ENCODE measurements around the gene SEMA5B. TPM values are rescaled to one million over a fixed set of nuclear protein-coding genes. Genes with fewer than 3 reads are reported as not detected.

SEMA5B gene
- total RNA-seq, 1 donor from 2014 or later, result 12.8 TPM

DNA sequence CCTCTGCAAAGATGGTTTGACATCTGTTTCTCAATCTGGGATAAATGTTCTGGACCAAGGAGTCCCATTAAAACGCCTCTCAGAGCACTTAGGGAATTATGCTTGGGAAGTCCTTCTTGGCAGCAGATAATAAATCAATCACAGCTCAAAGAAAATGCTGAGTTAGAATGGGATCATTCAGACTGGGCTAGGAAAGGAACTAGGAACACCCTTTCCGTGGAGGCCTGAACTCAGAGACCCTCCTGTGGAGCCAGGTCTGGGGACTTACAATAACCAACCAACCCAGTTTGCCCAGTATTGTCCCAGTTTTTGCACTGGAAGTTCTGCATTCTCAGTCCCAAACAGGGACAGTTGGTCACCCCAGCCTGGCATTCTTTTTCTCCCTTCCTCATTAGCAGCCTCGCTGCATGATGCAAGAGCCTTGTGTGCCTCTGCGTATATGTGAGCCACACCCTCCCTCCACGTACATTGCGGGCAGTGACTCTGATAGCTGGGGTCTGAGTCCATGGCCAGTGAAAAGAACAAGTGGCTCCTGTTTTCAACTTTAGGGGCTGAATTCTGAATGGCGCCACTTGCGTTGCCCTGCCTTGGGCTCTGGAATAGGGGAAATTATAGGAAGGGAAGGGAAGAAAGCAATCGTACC lies 88.7 kb downstream of the SEMA5B start:
- TF ChIP-seq CTCF (conservative IDR thresholded peaks at IDR 0.05), result no peak
- Mint-ChIP-seq H3K9me3 (no peaks in the 10 kb centered on the region), H3K4me1 (ENCODE audit: unreplicated experiment) (peaks cover 25% of the 10 kb centered on the region), H3K27me3 (peaks cover 15% of the 10 kb centered on the region), H3K36me3 (no peaks in the 10 kb centered on the region), H3K4me3 (no peak overlapping the region), H3K27ac (no peak overlapping the region)
- DNase-seq (ENCODE audit: extremely low spot score, unreplicated experiment), result no peak

GRCh38 chr3:122937745-122938144 lies 89.8 kb downstream of the SEMA5B start:
- Mint-ChIP-seq H3K4me1 (ENCODE audit: unreplicated experiment) (peaks cover 21% of the 10 kb centered on the region), H3K4me3 (no peak overlapping the region), H3K27ac (no peak overlapping the region), H3K9me3 (no peaks in the 10 kb centered on the region), H3K36me3 (peaks cover 3% of the 10 kb centered on the region), H3K27me3 (peaks cover 18% of the 10 kb centered on the region)
- no peak for TF ChIP-seq CTCF (conservative IDR thresholded peaks at IDR 0.05)
- DNase-seq (ENCODE audit: extremely low spot score, unreplicated experiment), result no peak

- TF ChIP-seq CTCF (conservative IDR thresholded peaks at IDR 0.05), result no peak
Measured at GRCh38 chr3:122936986-122937385, 90.6 kb downstream of the SEMA5B start.

DNA sequence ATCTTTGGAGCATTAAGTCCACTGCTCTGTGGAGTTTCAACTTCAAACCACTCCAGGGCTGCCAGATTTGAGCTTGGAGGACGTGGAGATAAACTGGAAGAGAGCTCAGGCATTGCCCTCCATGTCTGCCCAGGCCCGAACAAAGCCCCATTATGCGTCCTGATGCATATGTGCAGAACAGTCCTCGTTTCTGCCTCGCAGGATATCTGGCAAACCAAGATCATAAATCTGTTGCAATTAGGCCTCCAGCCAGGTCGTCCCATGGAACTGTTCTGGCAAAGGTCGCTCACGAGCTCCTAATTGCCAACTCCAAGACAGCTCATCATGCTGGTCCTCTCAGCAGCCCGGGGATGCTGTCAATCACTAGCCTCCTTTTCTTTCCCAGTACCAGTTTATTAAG lies 91.2 kb downstream of the SEMA5B start:
- peaks cover 21% of the 10 kb centered on the region for H3K4me1 Mint-ChIP-seq (ENCODE audit: unreplicated experiment)
- H3K4me3 Mint-ChIP-seq, result no peak overlapping the region
- DNase-seq (ENCODE audit: extremely low spot score, unreplicated experiment), result no peak
- peaks cover 19% of the 10 kb centered on the region for H3K27me3 Mint-ChIP-seq
- TF ChIP-seq CTCF (conservative IDR thresholded peaks at IDR 0.05), result no peak
- no peaks in the 10 kb centered on the region for H3K9me3 Mint-ChIP-seq
- peaks cover 3% of the 10 kb centered on the region for H3K36me3 Mint-ChIP-seq
- H3K27ac Mint-ChIP-seq, result no peak overlapping the region

More at GRCh38 chr3:122936986-122937385, 90.6 kb downstream of the SEMA5B start:
- DNase-seq (ENCODE audit: extremely low spot score, unreplicated experiment), result no peak
- Mint-ChIP-seq H3K4me3 (no peak overlapping the region), H3K4me1 (ENCODE audit: unreplicated experiment) (peaks cover 21% of the 10 kb centered on the region), H3K36me3 (peaks cover 3% of the 10 kb centered on the region), H3K27me3 (peaks cover 18% of the 10 kb centered on the region), H3K9me3 (no peaks in the 10 kb centered on the region), H3K27ac (no peak overlapping the region)

- Mint-ChIP-seq H3K27me3 (peaks cover 17% of the 10 kb centered on the region), H3K4me1 (ENCODE audit: unreplicated experiment) (peaks cover 20% of the 10 kb centered on the region), H3K4me3 (no peak overlapping the region), H3K36me3 (peaks cover 3% of the 10 kb centered on the region), H3K27ac (no peak overlapping the region), H3K9me3 (no peaks in the 10 kb centered on the region)
- DNase-seq (ENCODE audit: extremely low spot score, unreplicated experiment), result no peak
- no peak for TF ChIP-seq CTCF (conservative IDR thresholded peaks at IDR 0.05)
Measured at GRCh38 chr3:122934251-122934650, 93.3 kb downstream of the SEMA5B start.

All from type B pancreatic cell (in vitro differentiated cells).